GM11168 (cell line): Measurements from ENCODE around the gene VN1R4.
"Not testable (repeated sequence)": the region's sequence is repeated elsewhere in the genome, so short reads cannot be mapped to it uniquely, and the experiment has no call there.

Experiments used
- in situ Hi-C: fragments of 300-500 bp; cut with MboI; formaldehyde crosslinking; loops from one replicate; pipeline ENCODE4 v1.12.0; 2022; ENCODE audit warnings: low sequenced_read_pairs; ENCODE audit not compliant: unreplicated experiment

VN1R4 gene

GRCh38 chr19:53267623-53268022 lies at the start of gene VN1R4:
Gene VN1R4, minus strand, starts transcription at chr19:53267723. Its CDS starts 58 bp downstream, at chr19:53267665.
- in situ Hi-C loops = not testable (repeated sequence)

- in situ Hi-C loops = no loop called here
These were observed 44.4 kb upstream of the VN1R4 start for GRCh38 chr19:53311897-53312296.

- in situ Hi-C loops = no loop called here
These were observed 43.5 kb upstream of the VN1R4 start for GRCh38 chr19:53311044-53311443.

- in situ Hi-C loops = no loop called here
These were observed 40.9 kb upstream of the VN1R4 start for GRCh38 chr19:53308339-53308811.

- in situ Hi-C loops = not testable (repeated sequence)
These were observed 33.8 kb upstream of the VN1R4 start for GRCh38 chr19:53301341-53301740.

GRCh38 chr19:53294786-53295441 lies 27.4 kb upstream of the VN1R4 start:
- in situ Hi-C loops = no loop called here

- in situ Hi-C loops = no loop called here
These were observed 23.4 kb upstream of the VN1R4 start for GRCh38 chr19:53290758-53291549.

GRCh38 chr19:53285087-53285486 lies 17.6 kb upstream of the VN1R4 start:
- in situ Hi-C loops = no loop called here

- in situ Hi-C loops = not testable (repeated sequence)
These were observed 14.4 kb upstream of the VN1R4 start for GRCh38 chr19:53281947-53282346.

- in situ Hi-C loops = no loop called here
These were observed 8.0 kb upstream of the VN1R4 start for GRCh38 chr19:53275480-53275879.

- in situ Hi-C loops = no loop called here
These were observed 4.5 kb upstream of the VN1R4 start for GRCh38 chr19:53272044-53272443.

GRCh38 chr19:53269861-53270260 lies 2.3 kb upstream of the VN1R4 start:
- in situ Hi-C loops = not testable (repeated sequence)

GRCh38 chr19:53257715-53258342 lies 9.7 kb downstream of the VN1R4 start, which contains the start of gene VN1R2:
Gene VN1R2, plus strand, starts transcription at chr19:53258292. Its CDS starts 84 bp downstream, at chr19:53258376.
- in situ Hi-C loops = not testable (repeated sequence)

- in situ Hi-C loops = no loop called here
These were observed 12.8 kb downstream of the VN1R4 start, which contains the start of gene ZNF677 for GRCh38 chr19:53254411-53255341. Gene ZNF677, minus strand, starts transcription at chr19:53254873. Its CDS starts 3,323 bp downstream, at chr19:53251550.

- in situ Hi-C loops = no loop called here
These were observed 21.0 kb downstream of the VN1R4 start for GRCh38 chr19:53246498-53246897.

- in situ Hi-C loops = no loop called here
These were observed 30.3 kb downstream of the VN1R4 start for GRCh38 chr19:53237114-53237777.

- in situ Hi-C loops = no loop called here
These were observed 42.9 kb downstream of the VN1R4 start for GRCh38 chr19:53224606-53225005.

GRCh38 chr19:53222716-53223115 lies 44.8 kb downstream of the VN1R4 start:
- in situ Hi-C loops = not testable (repeated sequence)
